Nasal cavity respiratory epithelium epithelial cell of viscerocranial mucosa (primary cell): ENCODE data around the gene SLC25A26. TPM values are rescaled to one million over a fixed set of nuclear protein-coding genes. Genes with fewer than 3 reads are reported as not detected.

ENCODE experiments used
- total RNA-seq: library from RNA; depleted of rRNA; stranded (reverse); fragments of >200 nt; gene quantifications from 2 replicates; pipeline ENCODE4 v1.2.3, GENCODE V29; 2014

SLC25A26 gene, protein sequence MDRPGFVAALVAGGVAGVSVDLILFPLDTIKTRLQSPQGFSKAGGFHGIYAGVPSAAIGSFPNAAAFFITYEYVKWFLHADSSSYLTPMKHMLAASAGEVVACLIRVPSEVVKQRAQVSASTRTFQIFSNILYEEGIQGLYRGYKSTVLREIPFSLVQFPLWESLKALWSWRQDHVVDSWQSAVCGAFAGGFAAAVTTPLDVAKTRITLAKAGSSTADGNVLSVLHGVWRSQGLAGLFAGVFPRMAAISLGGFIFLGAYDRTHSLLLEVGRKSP
- 31.8 and 33.5 TPM in 2 replicates for total RNA-seq

DNA sequence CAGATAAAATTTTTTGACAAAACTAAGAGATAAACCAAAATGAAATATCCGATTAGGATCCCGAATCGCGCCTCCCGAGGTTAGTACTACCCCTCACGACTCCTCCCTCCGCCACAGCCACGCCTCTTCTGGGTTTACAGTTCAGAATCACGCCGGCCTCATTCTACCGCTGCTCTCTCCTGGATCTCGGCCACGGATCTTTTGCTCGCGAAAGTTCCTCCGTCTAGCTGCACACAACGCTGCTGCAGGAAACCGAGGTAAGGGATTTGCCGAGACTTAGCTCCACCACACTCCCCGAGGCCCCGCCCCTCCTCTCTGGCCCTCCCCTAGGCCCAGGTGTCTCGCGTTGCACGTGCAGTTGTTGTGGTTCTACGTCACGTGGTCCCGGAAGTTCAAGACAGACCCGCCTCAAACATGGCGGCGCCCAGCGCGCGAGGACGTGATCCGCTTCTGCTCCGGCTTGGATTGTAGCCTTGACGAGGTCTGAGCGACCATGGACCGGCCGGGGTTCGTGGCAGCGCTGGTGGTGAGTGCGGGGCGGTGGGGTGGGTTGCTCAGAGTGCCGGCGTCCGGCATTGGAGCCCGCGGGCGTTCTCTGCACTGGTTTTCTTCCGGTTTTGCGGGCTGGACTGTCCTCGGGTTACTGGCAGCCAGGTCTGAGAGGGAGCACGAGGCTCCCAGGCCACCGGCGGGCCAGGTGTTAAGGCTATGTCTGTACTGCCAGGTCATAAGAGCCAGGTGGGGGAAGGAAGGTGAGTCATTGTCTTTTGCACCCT is at the start of gene SLC25A26:
TSS of gene SLC25A26 (plus strand) at position 400 of the 776 bp plus-strand sequence. CDS start at position 494, 94 bp downstream.

Other genes with a start within 250 kb of the SLC25A26 start
- gene MAGI1, start 182.1 kb upstream of the SLC25A26 start, total RNA-seq, result 13.0 and 21.1 TPM in 2 replicates